Measurements from ENCODE around the gene PGAM2.

The PGAM2 gene

GRCh38 chr7:44103566-44103922, 38.2 kb upstream of the PGAM2 start:
- no peak for DNase-seq (ENCODE audit: low spot score)

- no peak for DNase-seq (ENCODE audit: low spot score)
Measured at GRCh38 chr7:44102846-44103565, 37.6 kb upstream of the PGAM2 start.

- no peak for DNase-seq (ENCODE audit: low spot score)
Measured at GRCh38 chr7:44101966-44102845, 36.8 kb upstream of the PGAM2 start.

- DNase-seq (ENCODE audit: low spot score) = no peak
Measured at GRCh38 chr7:44101303-44101965, 36.1 kb upstream of the PGAM2 start.

- no peak for DNase-seq (ENCODE audit: low spot score)
Measured at GRCh38 chr7:44100458-44101302, 35.3 kb upstream of the PGAM2 start.

GRCh38 chr7:44099669-44100068, 34.3 kb upstream of the PGAM2 start:
- DNase-seq (ENCODE audit: low spot score) = no peak

GRCh38 chr7:44098092-44099068, 33.0 kb upstream of the PGAM2 start:
- DNase-seq (ENCODE audit: low spot score) = no peak

GRCh38 chr7:44097064-44097932, 31.9 kb upstream of the PGAM2 start:
- no peak for DNase-seq (ENCODE audit: low spot score)

GRCh38 chr7:44096326-44096881, 31.0 kb upstream of the PGAM2 start:
- no peak for DNase-seq (ENCODE audit: low spot score)

- DNase-seq (ENCODE audit: low spot score) = no peak
Measured at GRCh38 chr7:44095781-44096180, 30.4 kb upstream of the PGAM2 start.

- DNase-seq (ENCODE audit: low spot score) = no peak
Measured at GRCh38 chr7:44094883-44095592, 29.7 kb upstream of the PGAM2 start.

GRCh38 chr7:44094365-44094764, 29.0 kb upstream of the PGAM2 start:
- no peak for DNase-seq (ENCODE audit: low spot score)

GRCh38 chr7:44093102-44093641, 27.8 kb upstream of the PGAM2 start:
- no peak for DNase-seq (ENCODE audit: low spot score)

- DNase-seq (ENCODE audit: low spot score) = no peak
Measured at GRCh38 chr7:44087911-44088838, 22.8 kb upstream of the PGAM2 start.

- DNase-seq (ENCODE audit: low spot score) = no peak
Measured at GRCh38 chr7:44086627-44087026, 21.3 kb upstream of the PGAM2 start.

GRCh38 chr7:44085546-44085945, 20.2 kb upstream of the PGAM2 start:
- DNase-seq (ENCODE audit: low spot score) = no peak

GRCh38 chr7:44084701-44085100, 19.3 kb upstream of the PGAM2 start:
- DNase-seq (ENCODE audit: low spot score) = no peak
